ENCODE measurements around the gene SH3BP5L. TPM values are rescaled to one million over a fixed set of nuclear protein-coding genes. Genes with fewer than 3 reads are reported as not detected.

Gene SH3BP5L
- total and polyA plus RNA-seq, 2 experiments from 2014 or later = 2.8 to 26.1 TPM

DNA sequence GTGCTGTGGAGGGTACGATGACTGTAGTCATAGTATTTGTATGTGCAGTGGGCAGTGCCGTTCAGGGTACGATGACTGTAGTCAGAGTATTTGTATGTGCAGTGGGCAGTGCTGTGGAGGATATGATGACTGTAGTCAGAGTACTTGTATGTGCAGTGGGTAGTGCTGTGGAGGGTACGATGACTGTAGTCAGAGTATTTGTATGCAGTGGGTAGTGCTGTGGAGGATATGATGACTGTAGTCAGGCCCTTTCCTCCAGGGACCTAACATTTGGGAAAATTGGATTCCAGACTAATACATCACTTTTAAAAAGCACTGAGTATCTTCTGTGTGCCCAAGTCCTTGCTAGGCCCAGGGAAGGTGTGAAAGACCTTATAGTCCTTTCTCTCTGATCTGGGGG lies 15.2 kb upstream of the SH3BP5L start (continued):
- TF ChIP-seq, protein P1, sequence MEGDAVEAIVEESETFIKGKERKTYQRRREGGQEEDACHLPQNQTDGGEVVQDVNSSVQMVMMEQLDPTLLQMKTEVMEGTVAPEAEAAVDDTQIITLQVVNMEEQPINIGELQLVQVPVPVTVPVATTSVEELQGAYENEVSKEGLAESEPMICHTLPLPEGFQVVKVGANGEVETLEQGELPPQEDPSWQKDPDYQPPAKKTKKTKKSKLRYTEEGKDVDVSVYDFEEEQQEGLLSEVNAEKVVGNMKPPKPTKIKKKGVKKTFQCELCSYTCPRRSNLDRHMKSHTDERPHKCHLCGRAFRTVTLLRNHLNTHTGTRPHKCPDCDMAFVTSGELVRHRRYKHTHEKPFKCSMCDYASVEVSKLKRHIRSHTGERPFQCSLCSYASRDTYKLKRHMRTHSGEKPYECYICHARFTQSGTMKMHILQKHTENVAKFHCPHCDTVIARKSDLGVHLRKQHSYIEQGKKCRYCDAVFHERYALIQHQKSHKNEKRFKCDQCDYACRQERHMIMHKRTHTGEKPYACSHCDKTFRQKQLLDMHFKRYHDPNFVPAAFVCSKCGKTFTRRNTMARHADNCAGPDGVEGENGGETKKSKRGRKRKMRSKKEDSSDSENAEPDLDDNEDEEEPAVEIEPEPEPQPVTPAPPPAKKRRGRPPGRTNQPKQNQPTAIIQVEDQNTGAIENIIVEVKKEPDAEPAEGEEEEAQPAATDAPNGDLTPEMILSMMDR (conservative IDR thresholded peaks at IDR 0.05; ENCODE audit: low read depth in 2 of 2) = no peak
- TF ChIP-seq NANOG (IDR thresholded peaks at IDR 0.05; ENCODE audit: borderline replicate concordance) (no peak), ZNF331 (CRISPR knock-in tag; IDR thresholded peaks at IDR 0.05; ENCODE audit: low read depth) (no peak), POLR2AphosphoS5 (IDR thresholded peaks at IDR 0.05; ENCODE audit: low read depth) (no peak), EZH2 (IDR thresholded peaks at IDR 0.05; ENCODE audit: low read depth, unreplicated experiment) (no peak), EZH2phosphoT487 (IDR thresholded peaks at IDR 0.05; ENCODE audit: unreplicated experiment) (no peak)
- TF ChIP-seq, protein P2, sequence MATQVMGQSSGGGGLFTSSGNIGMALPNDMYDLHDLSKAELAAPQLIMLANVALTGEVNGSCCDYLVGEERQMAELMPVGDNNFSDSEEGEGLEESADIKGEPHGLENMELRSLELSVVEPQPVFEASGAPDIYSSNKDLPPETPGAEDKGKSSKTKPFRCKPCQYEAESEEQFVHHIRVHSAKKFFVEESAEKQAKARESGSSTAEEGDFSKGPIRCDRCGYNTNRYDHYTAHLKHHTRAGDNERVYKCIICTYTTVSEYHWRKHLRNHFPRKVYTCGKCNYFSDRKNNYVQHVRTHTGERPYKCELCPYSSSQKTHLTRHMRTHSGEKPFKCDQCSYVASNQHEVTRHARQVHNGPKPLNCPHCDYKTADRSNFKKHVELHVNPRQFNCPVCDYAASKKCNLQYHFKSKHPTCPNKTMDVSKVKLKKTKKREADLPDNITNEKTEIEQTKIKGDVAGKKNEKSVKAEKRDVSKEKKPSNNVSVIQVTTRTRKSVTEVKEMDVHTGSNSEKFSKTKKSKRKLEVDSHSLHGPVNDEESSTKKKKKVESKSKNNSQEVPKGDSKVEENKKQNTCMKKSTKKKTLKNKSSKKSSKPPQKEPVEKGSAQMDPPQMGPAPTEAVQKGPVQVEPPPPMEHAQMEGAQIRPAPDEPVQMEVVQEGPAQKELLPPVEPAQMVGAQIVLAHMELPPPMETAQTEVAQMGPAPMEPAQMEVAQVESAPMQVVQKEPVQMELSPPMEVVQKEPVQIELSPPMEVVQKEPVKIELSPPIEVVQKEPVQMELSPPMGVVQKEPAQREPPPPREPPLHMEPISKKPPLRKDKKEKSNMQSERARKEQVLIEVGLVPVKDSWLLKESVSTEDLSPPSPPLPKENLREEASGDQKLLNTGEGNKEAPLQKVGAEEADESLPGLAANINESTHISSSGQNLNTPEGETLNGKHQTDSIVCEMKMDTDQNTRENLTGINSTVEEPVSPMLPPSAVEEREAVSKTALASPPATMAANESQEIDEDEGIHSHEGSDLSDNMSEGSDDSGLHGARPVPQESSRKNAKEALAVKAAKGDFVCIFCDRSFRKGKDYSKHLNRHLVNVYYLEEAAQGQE (IDR thresholded peaks at IDR 0.05; ENCODE audit: unreplicated experiment) = no peak
- TF ChIP-seq, protein P3, sequence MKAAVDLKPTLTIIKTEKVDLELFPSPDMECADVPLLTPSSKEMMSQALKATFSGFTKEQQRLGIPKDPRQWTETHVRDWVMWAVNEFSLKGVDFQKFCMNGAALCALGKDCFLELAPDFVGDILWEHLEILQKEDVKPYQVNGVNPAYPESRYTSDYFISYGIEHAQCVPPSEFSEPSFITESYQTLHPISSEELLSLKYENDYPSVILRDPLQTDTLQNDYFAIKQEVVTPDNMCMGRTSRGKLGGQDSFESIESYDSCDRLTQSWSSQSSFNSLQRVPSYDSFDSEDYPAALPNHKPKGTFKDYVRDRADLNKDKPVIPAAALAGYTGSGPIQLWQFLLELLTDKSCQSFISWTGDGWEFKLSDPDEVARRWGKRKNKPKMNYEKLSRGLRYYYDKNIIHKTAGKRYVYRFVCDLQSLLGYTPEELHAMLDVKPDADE (IDR thresholded peaks at IDR 0.05) = no peak

DNA sequence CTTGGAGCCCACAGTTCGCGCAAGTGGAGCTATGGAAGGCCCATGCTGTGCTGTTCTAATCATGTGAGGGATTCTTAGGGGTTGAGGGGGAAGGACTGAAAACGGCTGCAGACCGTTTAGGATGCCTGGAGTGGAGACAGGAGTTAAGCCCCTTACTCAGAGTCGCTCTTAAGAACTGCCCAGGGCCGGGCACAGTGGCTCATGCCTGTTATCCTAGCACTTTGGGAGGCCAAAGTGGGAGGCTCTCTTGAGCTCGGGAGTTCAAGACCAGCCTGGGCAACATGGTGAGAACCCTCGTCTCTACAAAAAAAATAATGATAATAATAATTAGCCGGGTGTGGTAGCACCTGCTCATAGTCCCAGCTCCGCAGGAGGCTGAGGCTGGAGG lies 13.4 kb upstream of the SH3BP5L start:
- peaks cover 8% of the 10 kb centered on the region; the same call in 1 of the 2 replicates for H4K20me1 ChIP-seq (replicated peaks; ENCODE audit: insufficient read depth)
- H3K4me1 ChIP-seq (ENCODE audit: insufficient read depth) = peaks cover 10% of the 10 kb centered on the region
- no peaks in the 10 kb centered on the region for H3K36me3 ChIP-seq (ENCODE audit: insufficient read depth)
- Mint-ChIP-seq H3K27me3 (ENCODE audit: insufficient read depth, low read depth, poor library complexity) (peaks cover 3% of the 10 kb centered on the region), H3K9me3 (no peaks in the 10 kb centered on the region), H3K4me1 (peaks cover 5% of the 10 kb centered on the region), H3K4me3 (no peak overlapping the region; the same call in 2 of the 3 replicates), H3K36me3 (ENCODE audit: low read depth) (peaks cover under 1% of the 10 kb centered on the region; the same call in 1 of the 3 replicates), H3K27ac (peak overlapping the region; percentile 92)
- peak overlapping the region; percentile 72 for H3K4me2 ChIP-seq
- TF ChIP-seq, protein P4, sequence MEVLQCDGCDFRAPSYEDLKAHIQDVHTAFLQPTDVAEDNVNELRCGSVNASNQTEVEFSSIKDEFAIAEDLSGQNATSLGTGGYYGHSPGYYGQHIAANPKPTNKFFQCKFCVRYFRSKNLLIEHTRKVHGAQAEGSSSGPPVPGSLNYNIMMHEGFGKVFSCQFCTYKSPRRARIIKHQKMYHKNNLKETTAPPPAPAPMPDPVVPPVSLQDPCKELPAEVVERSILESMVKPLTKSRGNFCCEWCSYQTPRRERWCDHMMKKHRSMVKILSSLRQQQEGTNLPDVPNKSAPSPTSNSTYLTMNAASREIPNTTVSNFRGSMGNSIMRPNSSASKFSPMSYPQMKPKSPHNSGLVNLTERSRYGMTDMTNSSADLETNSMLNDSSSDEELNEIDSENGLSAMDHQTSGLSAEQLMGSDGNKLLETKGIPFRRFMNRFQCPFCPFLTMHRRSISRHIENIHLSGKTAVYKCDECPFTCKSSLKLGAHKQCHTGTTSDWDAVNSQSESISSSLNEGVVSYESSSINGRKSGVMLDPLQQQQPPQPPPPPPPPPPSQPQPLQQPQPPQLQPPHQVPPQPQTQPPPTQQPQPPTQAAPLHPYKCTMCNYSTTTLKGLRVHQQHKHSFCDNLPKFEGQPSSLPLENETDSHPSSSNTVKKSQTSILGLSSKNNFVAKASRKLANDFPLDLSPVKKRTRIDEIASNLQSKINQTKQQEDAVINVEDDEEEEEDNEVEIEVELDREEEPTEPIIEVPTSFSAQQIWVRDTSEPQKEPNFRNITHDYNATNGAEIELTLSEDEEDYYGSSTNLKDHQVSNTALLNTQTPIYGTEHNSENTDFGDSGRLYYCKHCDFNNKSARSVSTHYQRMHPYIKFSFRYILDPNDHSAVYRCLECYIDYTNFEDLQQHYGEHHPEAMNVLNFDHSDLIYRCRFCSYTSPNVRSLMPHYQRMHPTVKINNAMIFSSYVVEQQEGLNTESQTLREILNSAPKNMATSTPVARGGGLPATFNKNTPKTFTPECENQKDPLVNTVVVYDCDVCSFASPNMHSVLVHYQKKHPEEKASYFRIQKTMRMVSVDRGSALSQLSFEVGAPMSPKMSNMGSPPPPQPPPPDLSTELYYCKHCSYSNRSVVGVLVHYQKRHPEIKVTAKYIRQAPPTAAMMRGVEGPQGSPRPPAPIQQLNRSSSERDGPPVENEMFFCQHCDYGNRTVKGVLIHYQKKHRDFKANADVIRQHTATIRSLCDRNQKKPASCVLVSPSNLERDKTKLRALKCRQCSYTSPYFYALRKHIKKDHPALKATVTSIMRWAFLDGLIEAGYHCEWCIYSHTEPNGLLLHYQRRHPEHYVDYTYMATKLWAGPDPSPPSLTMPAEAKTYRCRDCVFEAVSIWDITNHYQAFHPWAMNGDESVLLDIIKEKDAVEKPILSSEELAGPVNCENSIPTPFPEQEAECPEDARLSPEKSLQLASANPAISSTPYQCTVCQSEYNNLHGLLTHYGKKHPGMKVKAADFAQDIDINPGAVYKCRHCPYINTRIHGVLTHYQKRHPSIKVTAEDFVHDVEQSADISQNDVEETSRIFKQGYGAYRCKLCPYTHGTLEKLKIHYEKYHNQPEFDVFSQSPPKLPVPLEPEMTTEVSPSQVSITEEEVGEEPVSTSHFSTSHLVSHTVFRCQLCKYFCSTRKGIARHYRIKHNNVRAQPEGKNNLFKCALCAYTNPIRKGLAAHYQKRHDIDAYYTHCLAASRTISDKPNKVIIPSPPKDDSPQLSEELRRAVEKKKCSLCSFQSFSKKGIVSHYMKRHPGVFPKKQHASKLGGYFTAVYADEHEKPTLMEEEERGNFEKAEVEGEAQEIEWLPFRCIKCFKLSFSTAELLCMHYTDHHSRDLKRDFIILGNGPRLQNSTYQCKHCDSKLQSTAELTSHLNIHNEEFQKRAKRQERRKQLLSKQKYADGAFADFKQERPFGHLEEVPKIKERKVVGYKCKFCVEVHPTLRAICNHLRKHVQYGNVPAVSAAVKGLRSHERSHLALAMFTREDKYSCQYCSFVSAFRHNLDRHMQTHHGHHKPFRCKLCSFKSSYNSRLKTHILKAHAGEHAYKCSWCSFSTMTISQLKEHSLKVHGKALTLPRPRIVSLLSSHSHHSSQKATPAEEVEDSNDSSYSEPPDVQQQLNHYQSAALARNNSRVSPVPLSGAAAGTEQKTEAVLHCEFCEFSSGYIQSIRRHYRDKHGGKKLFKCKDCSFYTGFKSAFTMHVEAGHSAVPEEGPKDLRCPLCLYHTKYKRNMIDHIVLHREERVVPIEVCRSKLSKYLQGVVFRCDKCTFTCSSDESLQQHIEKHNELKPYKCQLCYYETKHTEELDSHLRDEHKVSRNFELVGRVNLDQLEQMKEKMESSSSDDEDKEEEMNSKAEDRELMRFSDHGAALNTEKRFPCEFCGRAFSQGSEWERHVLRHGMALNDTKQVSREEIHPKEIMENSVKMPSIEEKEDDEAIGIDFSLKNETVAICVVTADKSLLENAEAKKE (CRISPR knock-in tag; IDR thresholded peaks at IDR 0.05) = no peak
- TF ChIP-seq STAT1 (IDR thresholded peaks at IDR 0.05; ENCODE audit: unreplicated experiment) = no peak
- no peak for TF ChIP-seq POLR2AphosphoS5 (IDR thresholded peaks at IDR 0.05; ENCODE audit: low read depth)
- no peak for TF ChIP-seq EZH2phosphoT487 (IDR thresholded peaks at IDR 0.05; ENCODE audit: unreplicated experiment)
- no peak for TF ChIP-seq ZNF114 (CRISPR knock-in tag; IDR thresholded peaks at IDR 0.05)
- no peak for TF ChIP-seq CREB1 (CRISPR knock-in tag; IDR thresholded peaks at IDR 0.05; ENCODE audit: low read depth)
- H3F3A ChIP-seq (replicated peaks; ENCODE audit: low read depth) = peaks cover 5% of the 10 kb centered on the region; the same call in 1 of the 2 replicates
- peak overlapping the region; percentile 94 for H3K4me3 ChIP-seq
- ATAC-seq (peak; percentile 1; the same call in 2 of the 3 replicates), DNase-seq (ENCODE audit: low spot score) (no peak)
- no peak overlapping the region for H2AFZ ChIP-seq
- peaks cover 7% of the 10 kb centered on the region; the same call in 1 of the 2 replicates for H3K27me3 ChIP-seq (ENCODE audit: insufficient read depth)
- H3K9me2 ChIP-seq (ENCODE audit: insufficient read depth) = no peaks in the 10 kb centered on the region
- H3K27ac ChIP-seq (ENCODE audit: low read depth) = peak overlapping the region; percentile 27; the same call in 1 of the 2 replicates
- H3K79me2 ChIP-seq (replicated peaks; ENCODE audit: insufficient read depth) = no peaks in the 10 kb centered on the region; the same call in 1 of the 2 replicates

All from GM23338 (cell line).